MM.1S (cell line): ENCODE results near the gene CACNG7.

Source experiments
- CTCF ChIP-seq: fragments of 300-600 bp; sonication (generic); IDR thresholded peaks from 2 replicates; pipeline ENCODE4 v1.5.1; 2016; ENCODE audit warnings: antibody characterized with exemption, low read length, mixed read lengths
- EZH2 ChIP-seq: fragments of 300-600 bp; sonication (generic); optimal IDR thresholded peaks from 2 replicates; pipeline ENCODE3; 2017; ENCODE audit warnings: low read depth, mild to moderate bottlenecking, antibody characterized with exemption, low read length, mixed read lengths
- EZH2phosphoT487 ChIP-seq: fragments of 300-600 bp; sonication (generic); IDR thresholded peaks from 2 replicates; pipeline ENCODE4 v1.6.1; 2018; ENCODE audit warnings: antibody characterized with exemption, low read length

- TF ChIP-seq CTCF = no peak
- no peak for TF ChIP-seq EZH2
- no peak for TF ChIP-seq EZH2phosphoT487
Observed at GRCh38 chr19:53992211-53992610, 83.1 kb downstream of the CACNG7 start.
